GM12891 (cell line): ENCODE measurements around the gene SIRPB1.

ENCODE experiments used
- POLR2A ChIP-seq: IDR thresholded peaks from 2 replicates; pipeline ENCODE4 v1.6.1; 2011; ENCODE audit warnings: low read depth, low read length, control low read depth
- POLR2AphosphoS5 ChIP-seq: IDR thresholded peaks from 2 replicates; pipeline ENCODE4 v1.6.1; 2011; ENCODE audit warnings: low read depth, low read length, control low read depth

- TF ChIP-seq POLR2AphosphoS5, result no peak
- no peak for TF ChIP-seq POLR2A
These were observed 2.6 kb upstream of the SIRPB1 start for GRCh38 chr20:1622450-1622849.
